Mesenteric fat pad (tissue), 1 donor: Measurements from ENCODE around the gene AUH. TPM values are rescaled to one million over a fixed set of nuclear protein-coding genes. Genes with fewer than 3 reads are reported as not detected.

Source experiments
- DNase-seq: peaks from one replicate; pipeline ENCODE4 v3.0.0-alpha.2; 2020; ENCODE audit warnings: low spot score
- total RNA-seq: library from RNA; stranded (reverse); fragmentation: NEBNext Ultra II Directional; extraction: Animal tissue kit (Norgen Biotek cat#: 25700); gene quantifications from one replicate; pipeline ENCODE4 v1.2.1, GENCODE V29; 2021
- donor health status: DM: yes; HTN: yes; CAD: no.

AUH gene
- total RNA-seq, 1 donor from 2014 or later, result 21.9 TPM

GRCh38 chr9:91340395-91340967 lies 21.2 kb downstream of the AUH start:
- no peak for DNase-seq

GRCh38 chr9:91338681-91339080 lies 23.0 kb downstream of the AUH start:
- no peak for DNase-seq

- DNase-seq, result no peak
These were observed 24.9 kb downstream of the AUH start for GRCh38 chr9:91336786-91337185.

GRCh38 chr9:91334053-91334452 lies 27.7 kb downstream of the AUH start:
- no peak for DNase-seq

- DNase-seq, result no peak
These were observed 28.2 kb downstream of the AUH start for GRCh38 chr9:91333551-91333950.

GRCh38 chr9:91332546-91333231 lies 29.0 kb downstream of the AUH start:
- no peak for DNase-seq

GRCh38 chr9:91331849-91332248 lies 29.9 kb downstream of the AUH start:
- no peak for DNase-seq

GRCh38 chr9:91328186-91328585 lies 33.5 kb downstream of the AUH start:
- no peak for DNase-seq

- DNase-seq, result no peak
These were observed 40.0 kb downstream of the AUH start for GRCh38 chr9:91321691-91322090.

- no peak for DNase-seq
These were observed 41.4 kb downstream of the AUH start for GRCh38 chr9:91320299-91320698.

- DNase-seq, result no peak
These were observed 45.6 kb downstream of the AUH start for GRCh38 chr9:91316093-91316492.

GRCh38 chr9:91315191-91315590 lies 46.5 kb downstream of the AUH start:
- DNase-seq, result no peak

GRCh38 chr9:91312717-91313325 lies 48.9 kb downstream of the AUH start:
- no peak for DNase-seq

- DNase-seq, result no peak
These were observed 51.7 kb downstream of the AUH start for GRCh38 chr9:91310037-91310436.

GRCh38 chr9:91308191-91308590 lies 53.5 kb downstream of the AUH start:
- DNase-seq, result no peak

- DNase-seq, result no peak
These were observed 54.4 kb downstream of the AUH start for GRCh38 chr9:91307279-91307678.

GRCh38 chr9:91306296-91306630 lies 55.5 kb downstream of the AUH start:
- DNase-seq, result no peak

- no peak for DNase-seq
These were observed 56.0 kb downstream of the AUH start for GRCh38 chr9:91305596-91306295.

GRCh38 chr9:91303741-91304415 lies 57.8 kb downstream of the AUH start:
- no peak for DNase-seq

- DNase-seq, result no peak
These were observed 58.9 kb downstream of the AUH start for GRCh38 chr9:91302831-91303230.

GRCh38 chr9:91301161-91301560 lies 60.6 kb downstream of the AUH start:
- DNase-seq, result no peak

- DNase-seq, result no peak
These were observed 63.4 kb downstream of the AUH start for GRCh38 chr9:91298311-91298710.
